Fibroblast of lung (primary cell): ENCODE results near the gene FRS2. TPM values are rescaled to one million over a fixed set of nuclear protein-coding genes. Genes with fewer than 3 reads are reported as not detected.
A peak's percentile ranks its signal among the peaks of the same experiment; 100 is the strongest.

ENCODE experiments used
- DNase-seq, 2 donors: peaks; one replicate each; pipeline versions ENCODE4 v3.0.0 to v3.0.0-alpha.2; 2010; ENCODE audit warnings: low read depth in 2 of 2
- H2AFZ ChIP-seq: 2 replicates; pipeline ENCODE4 v1.5.1; 2012; ENCODE audit warnings: low read length, control low read depth, inconsistent platforms
- H3K27ac ChIP-seq: 2 replicates; pipeline ENCODE4 v1.5.1; 2011; ENCODE audit warnings: low read length, control low read depth; ENCODE audit not compliant: insufficient read depth
- H3K27me3 ChIP-seq: 2 replicates; pipeline ENCODE4 v1.5.1; 2011; ENCODE audit warnings: mild to moderate bottlenecking, low read length; ENCODE audit not compliant: control insufficient read depth, insufficient read depth
- H3K36me3 ChIP-seq: 2 replicates; pipeline ENCODE4 v1.5.1; 2011; ENCODE audit warnings: low read length; ENCODE audit not compliant: control insufficient read depth, insufficient read depth
- H3K4me1 ChIP-seq: 2 replicates; pipeline ENCODE4 v1.5.1; 2011; ENCODE audit warnings: low read length; ENCODE audit not compliant: control insufficient read depth, insufficient read depth; ENCODE audit errors: extremely low read depth
- H3K4me2 ChIP-seq: 2 replicates; pipeline ENCODE4 v1.5.1; 2011; ENCODE audit warnings: low read length, control low read depth; ENCODE audit not compliant: insufficient read depth; ENCODE audit errors: extremely low read depth
- H3K4me3 ChIP-seq, 4 experiments: fragments of 200-600 bp in 1 of 4; sonication (generic) in 1 of 4; replicated peaks in 1 of 4; 2 replicates each; pipeline ENCODE4 v1.5.1; 2011 to 2016; ENCODE audit warnings: low read length in 4 of 4, low read depth in 3 of 4, mild to moderate bottlenecking in 3 of 4, control low read depth in 2 of 4, inconsistent platforms in 1 of 4, mixed read lengths in 1 of 4; ENCODE audit not compliant: insufficient read depth in 1 of 4; ENCODE audit errors: control extremely low read depth in 1 of 4
- H3K79me2 ChIP-seq: 2 replicates; pipeline ENCODE4 v1.5.1; 2012; ENCODE audit warnings: mild to moderate bottlenecking, low read length, inconsistent platforms; ENCODE audit not compliant: control insufficient read depth, insufficient read depth
- H3K9ac ChIP-seq: 2 replicates; pipeline ENCODE4 v1.5.1; 2011; ENCODE audit warnings: mild to moderate bottlenecking, low read length, control low read depth; ENCODE audit not compliant: insufficient read depth
- H3K9me3 ChIP-seq: 2 replicates; pipeline ENCODE4 v1.5.1; 2012; ENCODE audit warnings: low read depth, low read length; ENCODE audit not compliant: control insufficient read depth, insufficient read depth
- H4K20me1 ChIP-seq: 2 replicates; pipeline ENCODE4 v1.5.1; 2011; ENCODE audit warnings: low read length; ENCODE audit not compliant: control insufficient read depth, insufficient read depth; ENCODE audit errors: extremely low read depth
- CTCF ChIP-seq, 2 donors: IDR thresholded peaks in 1 of 2; conservative IDR thresholded peaks in 1 of 2; 1 replicate in 1 of 2; 2 replicates in 1 of 2; pipeline ENCODE4 v1.5.1; 2011 to 2012; ENCODE audit warnings: low read length in 2 of 2, control low read depth in 1 of 2, inconsistent platforms in 1 of 2, low read depth in 1 of 2, mild to moderate bottlenecking in 1 of 2
- EZH2 ChIP-seq: IDR thresholded peaks from 2 replicates; pipeline ENCODE4 v1.5.1; 2012; ENCODE audit warnings: low read length, control low read depth, mild to moderate bottlenecking; ENCODE audit errors: missing control alignments
- polyA plus RNA-seq, 2 donors: library from polyadenylated mRNA; depleted of rRNA in 1 of 2; stranded (reverse) in 1 of 2; unstranded in 1 of 2; fragments of >200 nt; gene quantifications; 2 replicates each; pipeline ENCODE4 v1.2.1, GENCODE V29; 2011 to 2012; ENCODE audit warnings: missing spikeins in 1 of 2
- total RNA-seq: library from RNA; depleted of rRNA; stranded (reverse); fragments of >200 nt; gene quantifications from 2 replicates; pipeline ENCODE4 v1.2.1, GENCODE V29; 2014

The FRS2 gene
- total and polyA plus RNA-seq, 2 donors (not counting 1 experiment from before 2014, with no cell fraction given): 37.1 to 45.9 TPM

GRCh38 chr12:69569236-69569635 lies 99.0 kb downstream of the FRS2 start:
- H3K36me3 ChIP-seq: peaks cover 1% of the 10 kb centered on the region
- H3K9ac ChIP-seq: no peak overlapping the region
- no peak overlapping the region for H2AFZ ChIP-seq
- TF ChIP-seq EZH2 (no peak), CTCF (conservative IDR thresholded peaks at IDR 0.05 in 1 of 2, IDR thresholded peaks at IDR 0.05 in 1 of 2; ENCODE audit: low read depth in 1 of 2, low read length in 2 of 2) (no peak)
- H3K79me2 ChIP-seq: peaks cover 2% of the 10 kb centered on the region
- H3K4me2 ChIP-seq: no peak overlapping the region
- no peaks in the 10 kb centered on the region for H3K27me3 ChIP-seq
- DNase-seq: peak in 1 of 2 donors; percentile 71
- peaks cover 2% of the 10 kb centered on the region for H3K4me1 ChIP-seq
- H3K27ac ChIP-seq: no peak overlapping the region
- no peaks in the 10 kb centered on the region for H4K20me1 ChIP-seq
- no peak overlapping the region for H3K4me3 ChIP-seq
- H3K9me3 ChIP-seq: no peaks in the 10 kb centered on the region

GRCh38 chr12:69570000-69570516 lies 99.9 kb downstream of the FRS2 start:
- H3K27ac ChIP-seq: no peak overlapping the region

More at GRCh38 chr12:69570000-69570516, 99.9 kb downstream of the FRS2 start:
- H3K4me3 ChIP-seq: no peak overlapping the region
- no peak overlapping the region for H3K9ac ChIP-seq
- H3K27me3 ChIP-seq: no peaks in the 10 kb centered on the region
- no peaks in the 10 kb centered on the region for H4K20me1 ChIP-seq
- no peak overlapping the region for H3K4me2 ChIP-seq
- TF ChIP-seq EZH2 (no peak), CTCF (conservative IDR thresholded peaks at IDR 0.05 in 1 of 2, IDR thresholded peaks at IDR 0.05 in 1 of 2; ENCODE audit: low read depth in 1 of 2, low read length in 2 of 2) (no peak)
- H3K4me1 ChIP-seq: peaks cover 2% of the 10 kb centered on the region
- no peaks in the 10 kb centered on the region for H3K9me3 ChIP-seq
- H3K79me2 ChIP-seq: peaks cover 2% of the 10 kb centered on the region
- H2AFZ ChIP-seq: no peak overlapping the region
- H3K36me3 ChIP-seq: peaks cover 4% of the 10 kb centered on the region
- peak in 1 of 2 donors; percentile 96 for DNase-seq
